HAP-1 (cell line): ENCODE measurements around the gene H2AZ1.
A peak's percentile ranks its signal among the peaks of the same experiment; 100 is the strongest.

Experiments used
- DNase-seq, 2 experiments: peaks; one replicate each; pipeline ENCODE4 v3.0.0-alpha.2; 2016 to 2020; ENCODE audit warnings: low spot score in 2 of 2
- H3K27me3 ChIP-seq: fragments of 250-450 bp; sonication (Bioruptor Pico); 2 replicates; pipeline ENCODE4 v1.5.1; 2020; ENCODE audit warnings: low read depth, mild to moderate bottlenecking, moderate library complexity
- H3K36me3 ChIP-seq: fragments of 250-450 bp; sonication (Bioruptor Pico); replicated peaks from 2 replicates; pipeline ENCODE4 v1.5.1; 2020; ENCODE audit warnings: mild to moderate bottlenecking
- H3K4me1 ChIP-seq: fragments of 250-450 bp; sonication (Bioruptor Pico); 2 replicates; pipeline ENCODE4 v1.5.1; 2020; ENCODE audit warnings: mild to moderate bottlenecking
- H3K4me3 ChIP-seq: fragments of 250-450 bp; sonication (Bioruptor Pico); 2 replicates; pipeline ENCODE4 v1.5.1; 2020; ENCODE audit warnings: mild to moderate bottlenecking, moderate library complexity
- H3K9me3 ChIP-seq: fragments of 250-450 bp; sonication (Bioruptor Pico); 2 replicates; pipeline ENCODE4 v1.5.1; 2020; ENCODE audit warnings: mild to moderate bottlenecking, moderate library complexity
- in situ Hi-C: fragments of 300-500 bp; cut with MboI; formaldehyde crosslinking; loops from 3 replicates; pipeline ENCODE4 v1.14.3; 2020; ENCODE audit warnings: low sequenced_read_pairs, inconsistent platforms, mixed read lengths

The H2AZ1 gene

DNA sequence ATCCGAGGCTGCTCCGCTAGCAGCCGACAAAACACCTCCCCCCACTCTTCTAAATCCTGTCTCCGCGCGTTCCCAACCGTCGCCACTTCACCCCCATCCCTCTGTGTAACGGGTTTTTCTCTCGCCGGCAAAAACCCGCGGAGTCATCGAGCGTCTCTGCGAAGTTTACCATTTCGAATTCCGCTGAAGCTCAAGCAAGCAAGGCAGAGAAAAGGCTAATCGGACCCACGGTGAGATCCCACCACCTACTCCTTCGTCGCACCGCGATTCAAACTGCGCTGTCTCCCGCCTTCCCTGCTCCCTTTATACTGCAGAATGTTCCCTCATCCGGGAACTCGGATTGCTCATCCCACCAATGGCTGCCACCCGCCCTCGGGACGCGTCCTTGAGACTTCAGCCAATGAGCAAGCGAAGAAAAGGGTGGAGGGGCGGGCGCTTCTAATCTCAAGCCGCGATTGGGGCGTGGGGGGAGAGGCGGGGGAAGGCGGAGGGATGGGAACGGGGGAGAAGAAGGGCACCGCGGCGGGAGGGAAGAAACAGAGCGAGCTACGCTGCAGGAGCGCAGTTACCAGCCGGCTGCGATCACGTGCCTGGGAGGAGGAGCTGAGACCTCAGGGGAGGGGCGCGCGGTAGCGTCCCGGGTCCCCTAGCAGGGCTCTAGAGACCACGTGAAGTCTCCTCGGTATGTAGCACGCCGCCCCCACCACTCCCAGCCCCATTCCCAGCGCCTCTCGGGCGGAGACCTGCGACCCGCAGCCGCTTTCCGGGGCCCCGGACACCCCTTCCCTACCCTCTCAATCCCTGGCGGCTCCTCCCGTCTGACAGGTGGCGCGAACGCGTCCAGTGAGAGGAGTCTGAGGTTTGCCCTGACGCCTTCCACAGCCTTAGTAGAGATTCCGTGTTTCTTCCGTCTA, at the start of gene H2AZ1:
H2AZ1 (minus strand) TSS at position 277 of the 914 bp plus-strand sequence; CDS start at position 172, 105 bp downstream.
- peak; percentile 94 to 99 for DNase-seq
- peaks cover 18% of the 10 kb centered on the region for H3K4me1 ChIP-seq
- in situ Hi-C loops = no loop called here
- peaks cover 27% of the 10 kb centered on the region for H3K36me3 ChIP-seq
- H3K27me3 ChIP-seq = no peaks in the 10 kb centered on the region
- no peaks in the 10 kb centered on the region for H3K9me3 ChIP-seq
- H3K4me3 ChIP-seq = peak within 1 kb of the TSS; percentile 75

DNA sequence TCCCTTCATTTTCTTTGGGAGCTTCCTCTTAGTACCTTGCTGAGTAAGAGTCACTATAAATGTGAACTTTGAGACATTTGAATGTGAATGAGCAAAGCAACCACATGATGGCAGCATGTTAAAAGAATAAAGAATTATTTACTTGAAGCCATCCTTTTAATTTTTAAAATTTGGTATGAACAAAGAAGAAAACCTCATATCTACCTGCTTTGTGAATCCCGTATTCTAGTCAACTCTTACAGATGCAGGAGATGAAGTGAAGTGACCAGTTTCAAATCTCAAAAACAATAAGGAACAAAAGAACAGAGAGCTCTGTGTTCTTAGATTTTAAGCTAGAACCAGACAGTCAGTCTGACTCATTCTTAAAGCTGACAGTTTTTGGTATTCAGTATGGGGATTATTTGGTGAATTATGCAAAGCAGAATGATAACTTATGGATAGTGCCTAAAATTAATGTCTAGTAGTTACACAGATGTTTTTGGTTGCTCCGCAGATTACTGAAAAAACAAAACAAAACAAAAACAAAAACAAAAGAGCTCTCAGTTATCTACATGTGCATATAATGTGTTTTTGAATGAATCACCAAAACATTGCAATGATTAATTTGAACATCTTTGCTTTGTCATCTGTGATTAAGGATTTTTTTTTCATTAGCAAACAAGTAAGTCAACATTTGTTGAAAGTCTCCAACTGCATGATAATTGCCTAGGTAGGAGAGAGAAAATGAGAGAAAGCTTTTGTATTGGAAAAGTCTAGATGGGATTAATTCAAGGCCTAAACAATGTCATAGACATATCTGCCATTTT, 48.2 kb upstream of the H2AZ1 start:
- in situ Hi-C loops = no loop called here
- no peaks in the 10 kb centered on the region for H3K36me3 ChIP-seq
- peak in 1 of 2 experiments; percentile 53 for DNase-seq
- no peaks in the 10 kb centered on the region for H3K27me3 ChIP-seq
- no peak overlapping the region for H3K4me3 ChIP-seq
- peaks cover 13% of the 10 kb centered on the region for H3K4me1 ChIP-seq
- no peaks in the 10 kb centered on the region for H3K9me3 ChIP-seq

DNA sequence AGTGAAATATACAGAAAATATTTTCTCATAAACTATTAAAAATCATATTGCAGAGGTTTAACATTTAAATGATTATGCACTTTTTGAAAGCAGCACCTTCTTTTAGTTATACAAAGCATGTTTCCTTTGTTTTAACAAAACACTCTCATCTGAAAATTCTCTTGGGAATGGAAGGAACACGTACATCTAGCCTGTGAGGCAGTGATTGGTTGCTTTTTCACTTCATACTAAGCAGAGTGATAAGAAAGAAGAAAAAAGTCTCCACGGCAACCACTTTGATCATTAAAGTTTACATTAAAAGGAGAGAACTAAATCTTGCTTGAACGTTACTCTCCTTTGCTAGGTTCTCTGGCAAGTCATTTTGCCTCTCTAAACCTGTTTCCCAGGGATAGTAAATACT, 41.7 kb upstream of the H2AZ1 start:
- DNase-seq = no peak
- Histone ChIP-seq H3K9me3 (no peaks in the 10 kb centered on the region), H3K36me3 (no peaks in the 10 kb centered on the region), H3K4me1 (no peaks in the 10 kb centered on the region), H3K4me3 (no peak overlapping the region), H3K27me3 (no peaks in the 10 kb centered on the region)
- in situ Hi-C loops = no loop called here

DNA sequence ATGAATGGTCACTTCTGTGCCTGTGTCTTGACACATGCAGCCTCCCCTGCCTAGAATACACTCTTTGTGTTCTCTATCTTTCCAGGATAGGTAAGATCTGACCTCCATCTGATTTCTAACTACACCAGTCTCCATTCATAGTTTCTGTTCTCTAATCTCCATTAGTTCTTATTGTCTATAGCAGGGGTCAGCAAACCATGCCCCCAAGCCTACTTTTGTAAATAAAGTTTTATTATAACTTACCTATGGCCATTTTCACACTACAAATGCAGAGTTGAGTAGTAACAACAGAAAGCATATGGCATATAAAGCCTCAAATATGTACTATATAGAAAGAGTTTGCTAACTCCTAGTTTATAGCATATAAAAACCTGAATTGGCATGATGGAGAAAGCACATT, 37.6 kb upstream of the H2AZ1 start:
- no peak for DNase-seq
- no peaks in the 10 kb centered on the region; the same call in 1 of the 2 replicates for H3K27me3 ChIP-seq
- H3K36me3 ChIP-seq = no peaks in the 10 kb centered on the region
- no peaks in the 10 kb centered on the region for H3K9me3 ChIP-seq
- in situ Hi-C loops = no loop called here
- no peak overlapping the region for H3K4me3 ChIP-seq
- H3K4me1 ChIP-seq = peaks cover 4% of the 10 kb centered on the region; the same call in 1 of the 2 replicates

DNA sequence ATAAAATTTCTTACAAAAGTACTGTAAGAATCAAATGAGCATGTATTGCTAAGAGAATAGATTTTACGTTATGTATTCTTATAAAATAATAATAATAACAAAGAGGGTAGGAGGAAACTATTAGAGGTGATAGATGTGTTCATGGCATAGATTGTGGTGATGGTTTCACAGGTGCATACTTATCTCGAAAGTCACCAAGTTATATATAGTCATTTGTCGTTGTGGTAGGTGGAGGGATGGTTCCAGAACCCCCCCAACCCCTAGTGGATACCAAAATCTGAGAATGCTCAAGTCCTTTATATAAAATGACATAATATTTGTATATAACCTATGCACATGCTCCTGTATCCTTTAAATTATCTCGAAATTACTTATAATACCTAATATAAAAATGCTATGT, 36.7 kb upstream of the H2AZ1 start:
- H3K36me3 ChIP-seq = no peaks in the 10 kb centered on the region
- H3K4me3 ChIP-seq = no peak overlapping the region
- in situ Hi-C loops = no loop called here
- H3K9me3 ChIP-seq = no peaks in the 10 kb centered on the region
- H3K27me3 ChIP-seq = no peaks in the 10 kb centered on the region; the same call in 1 of the 2 replicates
- peaks cover 4% of the 10 kb centered on the region; the same call in 1 of the 2 replicates for H3K4me1 ChIP-seq
- no peak for DNase-seq

DNA sequence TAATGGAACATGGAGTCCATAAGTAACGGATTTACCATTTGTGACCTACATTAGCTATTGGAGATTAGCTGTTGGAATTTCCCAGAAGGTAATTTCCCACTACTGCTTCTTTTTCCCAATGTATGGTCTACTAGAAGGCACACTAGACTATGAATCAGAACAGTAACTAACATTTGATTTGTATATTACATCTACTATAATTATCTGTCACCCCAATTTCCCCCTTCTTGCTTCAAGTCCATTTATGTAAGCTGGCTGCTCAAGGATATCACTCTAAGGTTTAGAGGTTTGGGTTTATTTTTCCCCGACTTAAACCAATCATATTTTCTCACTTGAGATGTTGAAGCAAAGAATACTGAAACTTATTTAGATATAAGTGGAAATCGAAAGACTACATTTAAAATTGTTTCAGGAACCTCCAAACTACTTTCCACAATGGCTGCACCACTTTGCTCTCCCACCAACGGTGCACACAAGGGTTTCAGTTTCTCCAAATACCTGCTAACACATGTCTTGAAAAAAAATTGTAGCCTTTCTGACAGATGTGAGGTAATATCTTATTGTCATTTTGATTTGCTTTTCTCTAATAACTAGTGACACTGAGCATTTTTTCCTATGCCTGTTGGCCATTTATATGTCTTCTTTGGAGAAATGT, 33.3 kb upstream of the H2AZ1 start:
- no peak overlapping the region for H3K4me3 ChIP-seq
- DNase-seq = no peak
- peaks cover 4% of the 10 kb centered on the region; the same call in 1 of the 2 replicates for H3K4me1 ChIP-seq
- in situ Hi-C loops = no loop called here
- H3K36me3 ChIP-seq = no peaks in the 10 kb centered on the region
- no peaks in the 10 kb centered on the region; the same call in 1 of the 2 replicates for H3K9me3 ChIP-seq
- H3K27me3 ChIP-seq = no peaks in the 10 kb centered on the region; the same call in 1 of the 2 replicates

DNA sequence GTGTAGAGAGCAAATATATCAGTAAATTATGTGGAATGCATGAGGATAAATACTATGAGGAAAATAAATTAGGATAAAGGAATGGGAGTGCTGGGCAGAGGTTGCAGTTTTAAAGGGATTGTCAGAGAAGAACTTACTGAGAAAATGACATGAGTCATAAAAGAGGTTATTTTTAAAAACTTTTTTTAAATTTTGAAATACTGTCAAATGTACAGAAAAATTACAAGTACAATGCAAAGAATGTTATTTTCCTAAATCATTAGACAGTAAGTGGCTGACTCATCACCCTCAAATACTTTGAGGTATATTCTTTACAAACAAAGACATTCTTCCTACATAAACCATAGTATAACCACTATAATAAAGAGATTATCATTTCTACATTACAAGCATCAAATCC, 29.8 kb upstream of the H2AZ1 start:
- H3K27me3 ChIP-seq = no peaks in the 10 kb centered on the region; the same call in 1 of the 2 replicates
- DNase-seq = no peak
- no peaks in the 10 kb centered on the region for H3K36me3 ChIP-seq
- H3K9me3 ChIP-seq = no peaks in the 10 kb centered on the region; the same call in 1 of the 2 replicates
- in situ Hi-C loops = no loop called here
- H3K4me3 ChIP-seq = no peak overlapping the region
- no peaks in the 10 kb centered on the region; the same call in 1 of the 2 replicates for H3K4me1 ChIP-seq

DNA sequence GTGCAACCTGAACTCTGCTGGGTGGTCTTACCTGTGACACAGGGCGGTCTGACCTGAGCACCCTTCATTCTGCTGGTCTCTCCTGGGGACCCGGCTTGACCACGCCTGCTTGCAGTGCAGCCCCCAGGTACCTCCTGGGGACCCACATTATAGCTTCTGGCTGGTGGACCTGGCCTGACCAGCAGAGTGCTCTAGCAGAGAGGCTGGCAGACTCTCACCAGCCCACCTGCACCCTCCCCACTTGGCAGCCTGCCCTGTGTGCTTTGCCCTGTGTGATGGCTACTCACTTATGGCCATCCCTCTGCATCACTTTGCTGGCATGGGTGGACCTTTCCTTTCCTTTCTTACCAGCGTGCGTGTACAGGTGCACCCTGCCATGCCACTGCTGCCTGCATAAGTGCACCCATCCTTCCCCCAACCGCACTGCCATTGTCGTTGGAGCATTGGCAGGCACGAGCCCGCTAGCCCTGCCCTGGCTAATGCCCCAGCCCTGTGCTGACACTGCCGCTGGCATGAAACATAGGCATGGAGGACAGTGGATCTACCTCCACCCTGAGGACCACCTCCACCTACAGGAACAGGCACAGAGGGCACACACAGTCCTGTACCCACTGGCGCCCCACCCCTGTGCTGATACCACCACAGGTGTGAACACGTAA, 21.5 kb upstream of the H2AZ1 start:
- DNase-seq = no peak

DNA sequence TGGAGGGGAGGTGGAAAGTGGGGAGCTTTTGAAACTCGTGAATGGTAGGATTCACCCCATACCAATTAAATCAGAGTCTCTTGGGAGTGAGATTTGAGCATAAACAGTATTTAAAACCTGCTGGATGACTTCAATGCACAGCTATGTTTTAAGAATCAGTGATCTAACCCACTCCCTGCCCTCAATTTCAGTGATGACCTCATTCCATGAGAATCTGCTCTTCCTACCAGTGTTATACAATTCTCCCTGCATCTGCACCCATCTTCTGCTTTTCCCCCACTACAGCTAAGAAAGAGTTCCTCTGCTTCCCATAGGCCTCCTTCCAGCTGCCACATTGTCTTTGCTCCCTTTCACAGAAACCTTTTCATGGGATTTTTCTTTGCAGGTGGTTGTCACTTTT, 18.3 kb upstream of the H2AZ1 start:
- no peaks in the 10 kb centered on the region for H3K36me3 ChIP-seq
- in situ Hi-C loops = no loop called here
- H3K4me3 ChIP-seq = no peak overlapping the region
- H3K27me3 ChIP-seq = no peaks in the 10 kb centered on the region
- DNase-seq = no peak
- no peaks in the 10 kb centered on the region for H3K9me3 ChIP-seq
- H3K4me1 ChIP-seq = no peaks in the 10 kb centered on the region

More for the DNA sequence above, 21.5 kb upstream of the H2AZ1 start:
- Histone ChIP-seq H3K4me3 (no peak overlapping the region), H3K27me3 (no peaks in the 10 kb centered on the region), H3K36me3 (no peaks in the 10 kb centered on the region), H3K4me1 (no peaks in the 10 kb centered on the region), H3K9me3 (no peaks in the 10 kb centered on the region)
- in situ Hi-C loops = no loop called here

DNA sequence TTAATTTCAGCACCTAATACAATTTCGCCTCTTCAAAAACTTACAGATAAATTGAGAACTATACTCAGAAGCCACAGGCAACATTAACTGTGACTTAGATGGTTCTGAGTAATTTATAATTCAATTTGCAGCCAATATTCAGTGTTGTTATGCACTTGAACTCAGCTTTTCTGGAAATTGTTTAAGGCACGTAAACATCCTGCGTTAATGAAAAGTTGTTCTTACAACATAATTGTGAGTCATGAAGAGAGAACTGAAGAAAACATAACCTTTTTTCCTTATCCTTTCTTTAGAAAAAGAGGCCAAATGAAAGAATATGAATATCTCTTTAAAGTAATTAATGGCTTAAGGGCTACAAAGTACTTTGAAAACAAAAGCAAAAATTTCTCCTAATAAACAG, 16.6 kb upstream of the H2AZ1 start:
- DNase-seq = no peak
- in situ Hi-C loops = no loop called here

DNA sequence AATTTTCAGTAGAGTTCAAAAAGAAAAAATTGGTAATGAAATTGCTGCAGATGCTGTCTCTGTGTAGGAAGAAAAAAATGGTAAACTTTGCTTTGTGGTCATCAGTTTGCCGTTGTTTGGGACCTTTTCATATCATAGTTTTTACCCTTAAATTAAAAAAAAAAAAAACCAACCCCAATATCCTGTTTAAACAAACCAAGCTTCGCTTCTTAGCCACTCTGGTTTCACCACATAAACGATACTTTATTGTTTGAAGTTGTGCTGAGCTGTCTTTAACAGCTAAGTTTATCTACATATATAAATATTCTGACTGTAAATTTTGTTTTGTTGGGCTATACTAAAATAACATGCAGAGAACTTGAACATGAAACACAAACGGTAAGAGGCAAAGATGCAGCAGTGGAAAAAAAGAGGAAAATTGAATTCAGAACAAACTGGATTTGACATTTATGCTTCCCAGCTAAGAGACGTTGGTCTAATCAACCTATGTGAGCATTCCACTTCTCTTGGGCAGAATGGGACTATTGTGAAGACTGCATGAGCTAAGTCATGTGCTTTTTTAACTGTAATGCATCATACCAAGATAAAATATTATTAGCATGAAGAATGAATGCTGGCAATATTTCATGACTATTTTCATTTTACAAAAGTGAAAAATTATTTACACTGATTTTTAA, 15.7 kb upstream of the H2AZ1 start:
- Histone ChIP-seq H3K27me3 (no peaks in the 10 kb centered on the region), H3K4me3 (no peak overlapping the region), H3K4me1 (peaks cover 4% of the 10 kb centered on the region), H3K36me3 (no peaks in the 10 kb centered on the region), H3K9me3 (no peaks in the 10 kb centered on the region)
- in situ Hi-C loops = no loop called here
- DNase-seq = no peak

More for the DNA sequence above, 16.6 kb upstream of the H2AZ1 start:
- H3K9me3 ChIP-seq = no peaks in the 10 kb centered on the region
- H3K36me3 ChIP-seq = no peaks in the 10 kb centered on the region
- H3K4me3 ChIP-seq = no peak overlapping the region
- H3K4me1 ChIP-seq = no peaks in the 10 kb centered on the region
- H3K27me3 ChIP-seq = no peaks in the 10 kb centered on the region

DNA sequence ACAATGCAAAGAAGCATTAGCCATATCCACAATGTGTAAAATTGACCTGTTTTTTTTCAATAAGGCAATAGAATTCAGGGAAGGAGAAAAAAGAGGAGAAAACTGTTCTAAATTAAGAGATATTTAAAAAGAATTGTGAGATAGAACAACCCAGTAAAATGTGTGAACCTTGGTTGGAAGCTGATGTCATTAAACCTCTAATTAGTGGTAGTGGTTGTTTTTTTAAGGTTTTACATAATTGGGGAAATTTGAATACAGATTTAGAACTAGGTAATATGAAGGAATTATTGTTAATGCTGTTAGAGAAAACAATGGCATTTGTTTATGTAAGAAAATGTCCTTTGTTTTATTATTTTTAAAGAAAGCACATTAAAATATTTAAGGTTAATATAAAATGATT, 15.1 kb upstream of the H2AZ1 start:
- no peaks in the 10 kb centered on the region for H3K36me3 ChIP-seq
- DNase-seq = no peak
- peaks cover 9% of the 10 kb centered on the region for H3K4me1 ChIP-seq
- H3K9me3 ChIP-seq = no peaks in the 10 kb centered on the region
- H3K4me3 ChIP-seq = no peak overlapping the region
- H3K27me3 ChIP-seq = no peaks in the 10 kb centered on the region
- in situ Hi-C loops = no loop called here

DNA sequence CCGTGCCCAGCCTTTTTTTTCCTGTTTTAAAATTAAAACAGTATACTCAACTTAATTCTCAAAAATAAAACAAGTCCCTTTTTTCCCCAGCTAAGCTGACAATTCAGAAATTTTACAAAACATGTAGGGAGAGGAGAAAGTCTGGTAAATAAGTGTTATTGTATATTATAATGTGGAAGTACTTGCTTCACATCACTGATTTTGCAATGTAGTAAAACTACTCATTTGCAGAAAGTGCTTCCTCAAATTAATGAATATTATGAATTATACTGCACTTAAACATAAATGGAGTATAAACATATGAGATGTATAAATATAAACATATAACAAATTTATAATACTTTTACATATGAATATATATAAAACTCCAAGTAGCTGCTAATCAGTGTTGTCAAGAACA, 11.6 kb upstream of the H2AZ1 start:
- no peak for DNase-seq
- Histone ChIP-seq H3K36me3 (no peaks in the 10 kb centered on the region), H3K4me1 (peaks cover 9% of the 10 kb centered on the region), H3K9me3 (no peaks in the 10 kb centered on the region), H3K4me3 (no peak overlapping the region), H3K27me3 (no peaks in the 10 kb centered on the region)
- in situ Hi-C loops = no loop called here
